GM12878 (cell line): ENCODE measurements around the gene SEBOX. TPM values are rescaled to one million over a fixed set of nuclear protein-coding genes. Genes with fewer than 3 reads are reported as not detected.
A peak's percentile ranks its signal among the peaks of the same experiment; 100 is the strongest.

Source experiments
- ATAC-seq: fragments of 200-7000 bp; cut with Tn5 transposase; 3 replicates; pipeline ENCODE4 v1.9.1; 2020; ENCODE audit warnings: mild to moderate bottlenecking, moderate library complexity
- BruUV-seq: library from RNA; stranded (reverse); fragments of 400-500 nt; replicated peaks from 2 replicates; lab custom pipeline; 2021; lab: Mats Ljungman, UMichigan
- CTCF ChIA-PET: fragments of 300-600 bp; sonication (Branson Sonifier 250); formaldehyde crosslinking; extraction: SDS; loops from one replicate; lab custom pipeline; 2021; ENCODE audit warnings: inconsistent platforms; lab: Yijun Ruan, JAX
- POLR2A ChIA-PET: fragments of 350-600 bp; formaldehyde crosslinking; extraction: SDS; loops from one replicate; lab custom pipeline; 2021; ENCODE audit warnings: inconsistent platforms; lab: Charles Lee
- RAD21 ChIA-PET: fragments of 300-600 bp; sonication (Branson Sonifier 250); formaldehyde crosslinking; loops from one replicate; lab custom pipeline; 2023; ENCODE audit warnings: antibody characterized with exemption; ENCODE audit not compliant: unreplicated experiment; lab: Charles Lee
- SMC1A ChIA-PET: fragments of 300-600 bp; sonication (Branson Sonifier 250); formaldehyde crosslinking; loops from one replicate; lab custom pipeline; 2023; ENCODE audit not compliant: unreplicated experiment, uncharacterized antibody; lab: Charles Lee
- DNase-seq: peaks from one replicate; pipeline ENCODE4 v3.0.0-alpha.2; 2011; ENCODE audit warnings: low read depth, low spot score
- FAIRE-seq: peaks from 3 replicates; lab custom pipeline; 2011; peaks lifted over from hg19 to GRCh38; lab: Jason Lieb, UNC
- H2AFZ ChIP-seq: 2 replicates; pipeline ENCODE4 v1.6.0; 2011; ENCODE audit warnings: low read depth, low read length, control low read depth; ENCODE audit not compliant: control insufficient read depth
- H3K27ac ChIP-seq: 2 replicates; pipeline ENCODE4 v1.5.1; 2011; ENCODE audit warnings: control low read depth; ENCODE audit not compliant: control insufficient read depth, insufficient read depth
- H3K27me3 ChIP-seq, 2 experiments: replicated peaks in 1 of 2; 2 replicates each; pipeline versions ENCODE4 v1.6.0 to v1.6.1; 2011; ENCODE audit warnings: low read length in 1 of 2; ENCODE audit not compliant: control insufficient read depth in 2 of 2, insufficient read depth in 2 of 2
- H3K36me3 ChIP-seq, 2 experiments: 2 replicates each; pipeline ENCODE4 v1.5.1; 2011; ENCODE audit warnings: low read length in 1 of 2; ENCODE audit not compliant: control insufficient read depth in 2 of 2, insufficient read depth in 2 of 2
- H3K4me1 ChIP-seq: 2 replicates; pipeline ENCODE4 v1.6.1; 2011; ENCODE audit warnings: mild to moderate bottlenecking, low read length, moderate library complexity, mixed read lengths; ENCODE audit not compliant: control insufficient read depth, insufficient read depth
- H3K4me2 ChIP-seq: 2 replicates; pipeline ENCODE4 v1.6.0; 2011; ENCODE audit warnings: control low read depth; ENCODE audit not compliant: control insufficient read depth, insufficient read depth
- H3K4me3 ChIP-seq: fragments of 200-600 bp; sonication (generic); 2 replicates; pipeline ENCODE4 v1.5.1; 2016
- H3K79me2 ChIP-seq: 2 replicates; pipeline ENCODE4 v1.6.0; 2011; ENCODE audit warnings: low read length; ENCODE audit not compliant: control insufficient read depth, insufficient read depth
- H3K9ac ChIP-seq: 2 replicates; pipeline ENCODE4 v1.8.0; 2011; ENCODE audit warnings: low read length, control low read depth, mixed read lengths; ENCODE audit not compliant: control insufficient read depth, insufficient read depth
- H3K9me3 ChIP-seq: replicated peaks from 3 replicates; pipeline ENCODE4 v1.5.1; 2011; ENCODE audit warnings: mild to moderate bottlenecking, low read length; ENCODE audit not compliant: control insufficient read depth, insufficient read depth
- H4K20me1 ChIP-seq: 2 replicates; pipeline ENCODE4 v1.6.0; 2011; ENCODE audit not compliant: control insufficient read depth, insufficient read depth
- ATF3 ChIP-seq: IDR thresholded peaks from 2 replicates; pipeline ENCODE4 v1.6.1; 2011; ENCODE audit warnings: low read depth, mild to moderate bottlenecking, low read length, moderate library complexity, borderline replicate concordance; ENCODE audit errors: extremely low read depth
- BCL3 ChIP-seq: IDR thresholded peaks from 2 replicates; pipeline ENCODE4 v1.6.1; 2011; ENCODE audit warnings: borderline replicate concordance, low read depth, mild to moderate bottlenecking, moderate library complexity, low read length; ENCODE audit not compliant: insufficient read depth, poor library complexity, severe bottlenecking
- BHLHE40 ChIP-seq, 2 experiments: fragments of 450-650 bp in 1 of 2; IDR thresholded peaks; 2 replicates each; pipeline ENCODE4 v1.6.1; 2011 to 2017; ENCODE audit warnings: low read depth in 2 of 2, borderline replicate concordance in 1 of 2, improper control_type of control experiment in 1 of 2, low read length in 1 of 2, mild to moderate bottlenecking in 1 of 2
- BRCA1 ChIP-seq: IDR thresholded peaks from 2 replicates; pipeline ENCODE4 v1.6.1; 2011; ENCODE audit warnings: low read depth, low read length, improper control_type of control experiment
- CEBPB ChIP-seq, 2 experiments: fragments of 150-350 bp in 1 of 2; IDR thresholded peaks; 2 replicates each; pipeline ENCODE4 v1.6.1; 2012 to 2014; ENCODE audit warnings: low read depth in 2 of 2, low read length in 2 of 2, borderline replicate concordance in 1 of 2, inconsistent platforms in 1 of 2
- CREB1 ChIP-seq: IDR thresholded peaks from 2 replicates; pipeline ENCODE4 v1.6.1; 2012; ENCODE audit warnings: low read depth, mild to moderate bottlenecking, inconsistent platforms
- LARP7 ChIP-seq: fragments of 450-650 bp; IDR thresholded peaks from 2 replicates; pipeline ENCODE4 v1.6.1; 2017; ENCODE audit warnings: mild to moderate bottlenecking
- MEF2B ChIP-seq: fragments of 450-650 bp; IDR thresholded peaks from 2 replicates; pipeline ENCODE4 v1.6.1; 2018; ENCODE audit warnings: mild to moderate bottlenecking, moderate library complexity; ENCODE audit not compliant: partially characterized antibody, poor library complexity, severe bottlenecking
- NBN ChIP-seq: fragments of 450-650 bp; IDR thresholded peaks from 2 replicates; pipeline ENCODE4 v1.6.1; 2016
- RAD51 ChIP-seq: fragments of 450-650 bp; IDR thresholded peaks from 2 replicates; pipeline ENCODE4 v1.6.1; 2016; ENCODE audit warnings: moderate library complexity, mild to moderate bottlenecking, inconsistent platforms
- SRF ChIP-seq, 2 experiments: IDR thresholded peaks; 2 replicates each; pipeline ENCODE4 v1.6.1; 2011; ENCODE audit warnings: low read depth in 2 of 2, low read length in 2 of 2, mild to moderate bottlenecking in 1 of 2, moderate library complexity in 1 of 2
- SUPT20H ChIP-seq: IDR thresholded peaks from 2 replicates; pipeline ENCODE4 v1.6.1; 2011; ENCODE audit warnings: low read depth, mild to moderate bottlenecking, low read length, moderate library complexity, borderline replicate concordance; ENCODE audit not compliant: control insufficient read depth
- USF1 ChIP-seq: IDR thresholded peaks from 2 replicates; pipeline ENCODE4 v1.6.1; 2011; ENCODE audit warnings: borderline replicate concordance, low read depth, mild to moderate bottlenecking, moderate library complexity, mixed read lengths, low read length; ENCODE audit not compliant: insufficient read depth; ENCODE audit errors: extremely low read length
- ZBED1 ChIP-seq: IDR thresholded peaks from 2 replicates; pipeline ENCODE4 v1.6.1; 2016; ENCODE audit warnings: borderline replicate concordance
- ZNF274 ChIP-seq: IDR thresholded peaks from one replicate; pipeline ENCODE4 v1.8.0; 2011; ENCODE audit not compliant: insufficient read length, insufficient read depth
- ZNF622 ChIP-seq: fragments of 450-650 bp; IDR thresholded peaks from 2 replicates; pipeline ENCODE4 v1.6.1; 2017; ENCODE audit warnings: mild to moderate bottlenecking, inconsistent platforms
- WGBS: methylation state at CpG from one replicate; pipeline ENCODE4 v1.1.6; 2016; ENCODE audit warnings: low lambda C conversion rate; ENCODE audit not compliant: insufficient replicate concordance, insufficient coverage; ENCODE audit errors: missing lambda C conversion rate; 5-methylcytosine and 5-hydroxymethylcytosine counted together
- in situ Hi-C: fragments of 300-500 bp; cut with MboI; formaldehyde crosslinking; loops from 9 replicates; pipeline ENCODE4 v1.14.3; 2018; ENCODE audit warnings: mixed read lengths
- intact Hi-C: fragments of 100-400 bp; cut with micrococcal nuclease; formaldehyde crosslinking; loops from one replicate; pipeline ENCODE4 v1.14.2; 2022; ENCODE audit not compliant: unreplicated experiment
- polyA plus RNA-seq, 11 experiments: library from polyadenylated mRNA; depleted of rRNA in 4 of 11; unstranded in 6 of 11; stranded (reverse) in 5 of 11; fragments of >200 nt; fragmentation: Nextera tagmentation in 4 of 11; fragmentation: Illumina TruSeq in 1 of 11; extraction: Ambion mirVana in 4 of 11; extraction: Trizol in 1 of 11; gene quantifications; 1 replicate in 1 of 11; 2 replicates in 10 of 11; pipeline versions ENCODE4 v1.2.1 to v1.2.3, GENCODE V29; 2011 to 2016; ENCODE audit warnings: inconsistent platforms in 2 of 11, missing spikeins in 2 of 11, low read depth in 1 of 11
- total RNA-seq, 4 experiments: library from RNA; depleted of rRNA in 3 of 4; stranded (reverse); fragments of >200 nt in 3 of 4; fragmentation: Illumina TruSeq in 1 of 4; extraction: Trizol in 1 of 4; gene quantifications; 2 replicates each; pipeline versions ENCODE4 v1.2.1 to v1.2.3, GENCODE V29; 2013 to 2021

SEBOX gene
- total and polyA plus RNA-seq, 10 of the 15 experiments (the other 5 are each of a cell fraction or from before 2014, with no cell fraction given) = not detected

- TF ChIP-seq LARP7 = peak; percentile 51; the same call in 1 of the 2 replicates
- TF ChIP-seq BHLHE40 (IDR thresholded peaks at IDR 0.05; ENCODE audit: borderline replicate concordance in 1 of 2, low read depth in 2 of 2, low read length in 1 of 2) = no peak
- TF ChIP-seq ZBED1 = no peak
- TF ChIP-seq, all 136 proteins: peak for 7
These were observed 7.4 kb upstream of the SEBOX start (continued) for GRCh38 chr17:28372203-28372944.

GRCh38 chr17:28371245-28372202 lies 6.5 kb upstream of the SEBOX start, which contains the start of gene SARM1:
Gene SARM1, plus strand, starts transcription at chr17:28371694. Its CDS starts 339 bp downstream, at chr17:28372033.
- FAIRE-seq (peak; percentile 84), ATAC-seq (peak; percentile 97), DNase-seq (peak; percentile 63)
- 1% methylated on average over 46 of the region's 80 CpGs for WGBS
- Histone ChIP-seq H3K4me3 (peak within 1 kb of the TSS; percentile 88), H2AFZ (peak within 1 kb of the TSS; percentile 65), H3K4me2 (peak within 1 kb of the TSS; percentile 93), H3K9me3 (no peaks in the 10 kb centered on the region), H3K27ac (no peak within 1 kb of the TSS), H3K36me3 (no peaks in the 10 kb centered on the region), H3K4me1 (peaks cover 7% of the 10 kb centered on the region), H3K79me2 (peaks cover 2% of the 10 kb centered on the region; the same call in 1 of the 2 replicates), H4K20me1 (peaks cover 3% of the 10 kb centered on the region; the same call in 1 of the 2 replicates), H3K9ac (peak within 1 kb of the TSS; percentile 67), H3K27me3 (no peaks in the 10 kb centered on the region)
- ChIA-PET POLR2A (interaction anchor here (0.6 kb wide), 1 partner anchor 195 kb away, joined by 3 read pairs; no protein-coding TSS in a partner anchor), CTCF (interaction anchor here (1.7 kb wide), 1 partner anchor 45 kb away, joined by 5 read pairs; no protein-coding TSS in a partner anchor), SMC1A (interaction anchor here (1.4 to 1.5 kb wide), 2 partner anchors 20 to 45 kb away, joined by 3 to 5 read pairs; no protein-coding TSS in a partner anchor), RAD21 (interaction anchor here (0.7 kb wide), 1 partner anchor 131 kb away, joined by 3 read pairs; no protein-coding TSS in a partner anchor)
- in situ Hi-C loops = loop anchor here (10.0 kb wide), 1 partner anchor 173 kb away; no protein-coding TSS in a partner anchor
- intact Hi-C loops = loop anchor here (10.0 kb wide), 2 partner anchors 63 to 173 kb away; no protein-coding TSS in a partner anchor
- no TSS peak for BruUV-seq
- TF ChIP-seq ZNF274 (no peak), MEF2B (peak; percentile 64), RAD51 (peak; percentile 92), SRF (IDR thresholded peaks at IDR 0.05; ENCODE audit: low read depth in 2 of 2, low read length in 2 of 2) (peak in 1 of 2 experiments; percentile 64; a peak in 2 of 4 replicates), CEBPB (IDR thresholded peaks at IDR 0.05; ENCODE audit: borderline replicate concordance in 1 of 2, low read depth in 2 of 2, low read length in 2 of 2) (no peak), CREB1 (peak; percentile 33; the same call in 1 of the 2 replicates), BCL3 (no peak), BRCA1 (no peak), USF1 (peak; percentile 92), NBN (0 out of 2 replicates have a peak, but pooled peaks have one; percentile 52), SUPT20H (no peak), ZNF622 (no peak), ATF3 (peak; percentile 79; the same call in 1 of the 2 replicates)
